Breast epithelium (tissue), 3 donors: ENCODE measurements around the gene GPM6B.

ENCODE experiments used
- POLR2A ChIP-seq: fragments of 450-650 bp; IDR thresholded peaks from one replicate; pipeline ENCODE4 v1.6.1; 2016; ENCODE audit warnings: antibody characterized with exemption, mild to moderate bottlenecking, moderate library complexity
- TF ChIP-seq, protein P1 (sequence below), 3 donors: fragments of 450-650 bp; IDR thresholded peaks; one replicate each; pipeline ENCODE4 v1.5.1; 2016 to 2017; ENCODE audit warnings: antibody characterized with exemption in 3 of 3, mild to moderate bottlenecking in 3 of 3, moderate library complexity in 3 of 3

- TF ChIP-seq, protein P1, sequence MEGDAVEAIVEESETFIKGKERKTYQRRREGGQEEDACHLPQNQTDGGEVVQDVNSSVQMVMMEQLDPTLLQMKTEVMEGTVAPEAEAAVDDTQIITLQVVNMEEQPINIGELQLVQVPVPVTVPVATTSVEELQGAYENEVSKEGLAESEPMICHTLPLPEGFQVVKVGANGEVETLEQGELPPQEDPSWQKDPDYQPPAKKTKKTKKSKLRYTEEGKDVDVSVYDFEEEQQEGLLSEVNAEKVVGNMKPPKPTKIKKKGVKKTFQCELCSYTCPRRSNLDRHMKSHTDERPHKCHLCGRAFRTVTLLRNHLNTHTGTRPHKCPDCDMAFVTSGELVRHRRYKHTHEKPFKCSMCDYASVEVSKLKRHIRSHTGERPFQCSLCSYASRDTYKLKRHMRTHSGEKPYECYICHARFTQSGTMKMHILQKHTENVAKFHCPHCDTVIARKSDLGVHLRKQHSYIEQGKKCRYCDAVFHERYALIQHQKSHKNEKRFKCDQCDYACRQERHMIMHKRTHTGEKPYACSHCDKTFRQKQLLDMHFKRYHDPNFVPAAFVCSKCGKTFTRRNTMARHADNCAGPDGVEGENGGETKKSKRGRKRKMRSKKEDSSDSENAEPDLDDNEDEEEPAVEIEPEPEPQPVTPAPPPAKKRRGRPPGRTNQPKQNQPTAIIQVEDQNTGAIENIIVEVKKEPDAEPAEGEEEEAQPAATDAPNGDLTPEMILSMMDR (IDR thresholded peaks at IDR 0.05): no peak
- no peak for TF ChIP-seq POLR2A
These were observed 37.1 kb upstream of the GPM6B start for GRCh38 chrX:13854003-13854402.
